ENCODE measurements around the gene GRK1.

DNA sequence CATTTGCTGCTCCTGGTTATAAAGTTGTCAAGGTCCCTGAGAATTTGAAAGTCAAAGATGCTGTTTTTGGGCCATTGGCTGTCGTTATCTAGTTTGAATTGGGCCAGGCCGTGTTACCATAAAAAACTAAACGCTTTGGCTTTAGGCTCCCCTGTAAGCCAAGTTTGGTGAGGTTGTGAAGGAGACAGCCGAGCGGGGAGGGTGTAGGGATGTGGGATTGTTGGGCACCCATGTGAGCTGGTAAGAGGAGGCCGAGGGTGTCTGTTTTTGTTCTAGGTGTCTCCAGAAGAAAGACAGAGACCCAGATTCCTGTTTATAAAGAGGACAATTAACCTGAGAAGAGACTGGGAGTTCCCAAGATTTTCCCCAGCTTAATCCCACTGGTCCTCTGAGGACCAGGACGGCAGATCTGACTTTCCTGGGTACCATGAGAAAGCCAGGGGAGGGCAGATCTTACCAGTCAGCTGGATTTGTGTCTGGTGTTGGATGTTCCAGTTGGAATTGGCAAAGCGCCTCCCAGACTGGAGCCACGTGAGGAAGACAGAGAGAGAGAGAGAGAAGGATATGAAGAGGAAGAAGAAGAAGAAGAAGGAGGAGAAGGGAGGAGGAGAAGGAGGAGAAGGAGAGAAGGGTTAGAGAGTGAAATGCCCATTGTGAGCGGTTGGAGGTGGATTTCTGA is 117.1 kb downstream of the GRK1 start:
- no peak for TF ChIP-seq POLR2AphosphoS5 (IDR thresholded peaks at IDR 0.05; ENCODE audit: borderline replicate concordance, low read depth, low read length)
- no peak for TF ChIP-seq EZH2 (IDR thresholded peaks at IDR 0.05)

Measured in SK-N-MC (cell line).